IPS DF 4.7 (cell line): ENCODE results near the gene HELZ.
"Not testable (repeated sequence)": the region's sequence is repeated elsewhere in the genome, so short reads cannot be mapped to it uniquely, and the experiment has no call there.

ENCODE experiments used
- DNase-seq: peaks from one replicate; pipeline ENCODE4 v3.0.0-alpha.2; 2013; ENCODE audit warnings: low spot score; ENCODE audit errors: extremely low read depth

HELZ gene

DNA sequence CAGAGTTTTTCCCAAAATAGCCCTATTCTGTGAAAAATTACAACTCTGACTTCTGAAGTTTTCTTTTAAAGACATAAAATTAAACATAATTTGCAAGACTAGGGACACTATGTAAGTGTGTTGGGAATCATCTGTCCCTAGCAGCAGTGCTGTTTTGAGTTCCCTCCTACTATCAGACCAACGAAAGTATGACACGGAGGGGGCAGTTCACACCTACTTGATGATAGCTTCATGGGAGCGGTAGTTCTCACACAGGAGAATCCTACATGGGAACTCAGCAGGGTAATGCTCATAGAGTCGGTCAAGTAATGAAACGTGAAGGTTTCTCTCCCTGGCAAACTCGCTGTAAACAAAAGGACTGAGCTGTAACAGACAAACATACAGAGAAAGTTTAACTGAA lies 96.6 kb downstream of the HELZ start:
- no peak for DNase-seq

DNA sequence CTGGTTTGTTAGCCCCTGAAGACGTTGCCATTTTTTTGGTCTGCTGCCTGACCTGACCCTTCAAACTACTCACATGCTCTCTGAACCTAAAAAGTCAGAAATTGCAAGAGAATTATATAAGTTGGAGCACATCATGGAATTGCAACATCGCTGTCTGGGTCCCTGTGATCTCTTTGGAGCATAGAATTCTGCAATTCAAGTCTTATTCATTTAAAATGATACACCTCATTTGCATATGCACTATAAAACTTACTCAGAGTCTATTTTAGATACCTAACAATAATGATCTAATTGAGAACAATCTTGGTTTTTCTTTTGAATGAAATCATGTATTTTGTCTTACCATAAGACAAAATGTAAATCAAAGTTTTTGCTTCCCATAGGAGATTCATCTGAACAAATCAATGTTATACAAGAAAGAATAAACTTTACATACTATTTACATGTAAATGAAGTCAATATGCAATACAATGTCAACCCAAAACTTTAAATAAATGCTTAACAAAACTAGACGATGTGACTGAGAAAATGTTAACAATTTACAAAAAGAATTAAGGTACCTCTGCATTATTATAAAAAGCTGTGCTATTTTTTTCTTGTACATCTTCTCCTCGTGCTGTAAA lies 99.7 kb downstream of the HELZ start:
- no peak for DNase-seq

DNA sequence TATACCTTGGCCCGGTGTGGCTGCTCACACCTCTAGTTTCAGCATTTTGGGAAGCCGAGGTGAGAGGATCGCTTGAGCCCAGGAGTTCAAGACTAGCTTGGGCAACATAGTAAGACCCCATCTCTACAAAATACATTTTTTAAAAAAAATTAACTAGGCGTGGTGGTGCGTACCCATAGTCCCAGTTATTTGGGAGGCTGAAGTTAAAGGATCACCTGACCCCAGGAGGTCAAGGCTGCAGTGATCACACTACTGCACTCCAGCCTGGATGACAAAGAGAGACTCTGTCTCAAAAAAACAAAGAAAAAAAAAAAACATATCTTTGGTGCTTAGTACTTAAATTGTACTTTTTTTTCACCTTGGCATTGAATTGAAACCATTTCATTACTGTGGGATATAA lies 101.7 kb downstream of the HELZ start:
- DNase-seq = no peak

DNA sequence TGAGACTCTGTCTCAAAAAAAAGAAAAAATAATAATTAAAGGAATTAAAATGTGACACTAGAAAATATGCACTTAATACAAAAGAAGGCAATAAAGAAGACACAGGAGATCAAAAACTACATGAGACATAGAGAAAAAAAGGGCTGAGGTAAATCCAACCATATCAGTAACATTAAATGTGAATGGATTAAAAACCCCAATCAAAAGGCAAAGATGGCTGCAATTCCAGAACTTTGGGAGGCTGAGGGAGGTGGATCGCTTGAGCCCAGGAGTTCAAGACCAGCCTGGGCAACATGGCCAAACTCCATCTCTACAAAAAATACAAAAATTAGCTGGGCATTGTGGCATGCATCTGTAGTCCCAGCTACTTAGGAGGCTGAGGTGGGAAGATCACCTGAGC lies 103.0 kb downstream of the HELZ start:
- not testable (repeated sequence) for DNase-seq

DNA sequence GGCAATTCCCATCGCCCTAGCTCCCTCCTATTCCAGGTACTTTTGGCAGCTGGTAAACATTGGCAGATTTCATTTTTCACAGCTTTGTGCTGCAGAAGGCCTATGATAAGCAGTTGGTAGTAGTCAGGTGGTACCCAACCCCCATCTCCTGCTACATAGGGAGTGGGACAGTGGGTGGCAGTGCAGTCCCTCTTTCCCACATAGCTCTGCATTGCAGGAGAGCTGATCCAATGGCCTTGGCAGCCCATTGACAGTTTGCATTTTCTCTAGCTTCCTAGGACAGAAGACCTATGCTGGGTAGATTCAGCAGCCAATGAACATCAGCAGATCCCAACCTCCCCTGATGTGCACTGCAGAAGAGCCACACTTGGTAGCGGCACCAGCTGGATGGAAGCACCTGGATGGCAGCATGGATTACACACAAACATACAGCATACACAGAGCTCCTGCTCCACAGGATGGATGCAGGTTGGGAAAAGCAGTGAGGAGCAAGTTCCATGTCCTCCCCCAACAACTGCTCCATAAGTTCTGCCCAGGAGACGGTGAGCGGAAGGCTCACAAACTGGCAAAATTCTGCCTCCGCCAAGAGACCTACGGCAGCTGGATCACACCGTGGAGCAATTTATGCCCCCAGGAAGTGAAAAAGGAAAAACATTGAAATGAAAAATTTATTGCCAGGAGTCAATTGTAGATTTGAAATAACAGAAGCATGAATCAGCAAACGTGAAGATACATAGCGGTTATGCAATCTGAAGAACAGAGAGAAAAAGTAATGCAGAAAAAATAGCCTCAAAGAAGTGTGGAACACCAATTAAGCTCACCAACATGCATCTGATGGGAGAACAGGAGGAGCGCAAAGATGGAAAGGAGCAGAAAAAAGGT lies 105.0 kb downstream of the HELZ start:
- no peak for DNase-seq

DNA sequence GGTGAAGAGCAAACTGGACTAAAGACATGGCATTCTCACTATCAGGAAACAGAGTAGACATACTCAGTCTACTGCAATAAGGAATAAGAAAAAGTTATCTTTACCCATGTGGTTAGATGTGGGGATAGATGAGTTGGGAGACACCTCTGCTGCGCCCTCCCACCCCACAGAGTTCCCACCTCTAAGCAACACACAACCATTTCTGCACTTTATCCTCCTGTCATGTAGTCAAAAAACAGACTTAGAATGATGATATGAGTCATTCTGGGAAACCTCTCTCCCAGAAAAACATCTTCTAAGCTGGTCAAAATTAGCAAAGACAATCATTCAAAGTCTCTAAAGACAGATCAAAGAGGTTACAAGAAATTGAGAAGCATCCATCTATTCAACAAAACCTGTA lies 105.7 kb downstream of the HELZ start:
- no peak for DNase-seq

DNA sequence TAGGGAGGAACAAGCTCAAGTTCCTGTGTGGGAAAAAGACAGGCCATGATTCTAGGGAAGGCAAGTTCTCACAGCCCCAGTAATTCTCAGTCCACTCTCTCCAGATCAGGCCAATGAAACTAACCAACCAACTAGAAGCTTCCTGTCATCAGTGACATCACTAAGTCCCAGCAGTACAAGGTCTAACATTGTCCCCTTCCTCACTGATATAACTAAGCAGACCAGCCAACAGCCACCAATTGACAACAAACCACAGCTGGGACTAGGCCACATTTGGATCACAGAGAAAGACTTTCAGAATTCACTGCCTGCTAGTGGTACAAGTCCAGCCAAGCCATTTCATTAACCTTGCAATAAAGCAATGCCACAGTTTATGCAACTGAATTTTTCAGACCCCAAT lies 106.6 kb downstream of the HELZ start:
- no peak for DNase-seq

DNA sequence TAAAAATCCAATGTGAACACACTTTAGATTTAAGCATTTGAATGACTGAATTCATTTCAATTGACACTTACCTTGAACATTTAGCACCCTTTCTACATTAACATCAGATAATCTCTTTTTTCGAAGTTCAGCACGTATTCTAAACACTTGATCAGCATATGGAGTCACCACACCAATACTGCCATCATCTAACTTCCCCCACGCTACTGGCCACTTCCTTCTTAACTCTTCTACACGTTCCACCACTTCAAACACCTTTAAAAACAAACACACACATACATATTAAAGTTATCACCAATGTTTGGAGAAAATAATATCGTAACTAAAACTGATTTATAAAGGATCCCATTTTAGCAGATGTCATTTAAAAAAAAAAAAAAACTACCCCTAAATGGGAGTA lies 107.1 kb downstream of the HELZ start:
- no peak for DNase-seq

DNA sequence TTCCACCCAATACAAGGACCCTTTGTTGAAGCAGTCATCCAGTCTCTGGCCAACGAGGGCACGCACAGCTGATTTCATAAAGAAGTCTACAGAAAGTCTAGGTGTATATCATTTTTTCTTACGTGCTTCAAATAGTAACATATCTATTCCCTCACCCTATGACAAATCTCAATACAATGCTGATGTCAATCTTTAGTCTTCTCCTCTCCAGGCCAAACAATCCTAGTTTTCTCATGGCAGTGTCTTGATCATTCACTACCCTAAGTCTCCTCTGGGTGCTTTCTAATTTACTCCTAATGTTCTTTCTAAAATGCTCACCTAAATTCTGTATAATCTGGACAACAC lies 108.0 kb downstream of the HELZ start:
- no peak for DNase-seq

DNA sequence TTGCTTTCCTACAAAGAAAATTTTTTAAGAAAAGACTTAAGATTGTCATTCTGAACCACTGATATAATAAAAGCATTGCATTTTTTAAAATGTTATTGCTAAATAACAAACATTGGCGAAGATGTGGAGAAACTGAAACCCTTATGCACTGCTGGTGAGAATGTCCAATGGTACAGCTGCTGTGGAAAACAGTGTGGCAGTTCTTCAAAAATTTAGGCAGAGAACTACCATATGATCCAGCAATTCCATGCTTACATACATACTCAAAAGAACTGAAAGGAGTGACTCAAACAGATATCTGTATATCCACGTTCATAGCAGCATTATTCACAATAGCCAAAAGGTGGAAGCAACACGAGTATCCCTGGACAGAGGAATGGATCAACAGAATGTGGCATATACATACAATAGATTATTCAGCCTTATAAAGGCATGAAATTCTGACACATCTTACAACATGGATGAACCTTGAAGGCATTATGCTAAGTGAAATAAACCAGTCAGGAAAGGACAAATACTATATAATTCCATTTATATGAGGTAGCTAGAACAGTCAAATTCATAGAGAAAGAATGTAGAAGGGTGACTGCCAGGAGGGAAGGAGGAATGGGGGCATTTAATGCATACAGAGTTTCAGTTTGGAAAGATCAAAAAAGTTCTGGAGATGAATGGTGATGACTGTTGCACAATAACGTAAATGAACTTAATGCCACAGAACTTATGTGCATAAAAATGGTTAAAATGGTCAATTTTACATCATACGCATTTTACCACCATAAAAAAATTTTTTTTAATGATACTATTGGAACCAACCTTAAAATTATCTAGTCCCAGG lies 108.6 kb downstream of the HELZ start:
- no peak for DNase-seq

DNA sequence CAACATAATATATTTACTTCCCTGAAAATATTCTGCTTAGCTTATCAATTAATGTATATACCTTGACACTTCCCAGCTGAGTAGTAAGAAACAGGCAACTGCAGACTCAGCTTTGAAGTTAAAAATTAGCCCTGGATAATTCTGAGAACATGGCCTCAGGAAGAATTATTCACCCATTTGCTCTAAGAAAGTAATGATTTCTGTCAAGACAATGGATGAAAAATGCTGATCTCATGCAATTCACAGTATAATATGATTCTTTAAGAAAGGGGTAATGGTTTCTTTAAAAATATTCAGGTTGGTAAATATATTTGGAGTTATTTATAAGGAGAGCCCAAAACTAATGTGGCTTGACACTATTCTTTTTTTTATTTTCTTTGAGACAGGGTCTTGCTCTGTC lies 111.8 kb downstream of the HELZ start:
- DNase-seq = no peak

DNA sequence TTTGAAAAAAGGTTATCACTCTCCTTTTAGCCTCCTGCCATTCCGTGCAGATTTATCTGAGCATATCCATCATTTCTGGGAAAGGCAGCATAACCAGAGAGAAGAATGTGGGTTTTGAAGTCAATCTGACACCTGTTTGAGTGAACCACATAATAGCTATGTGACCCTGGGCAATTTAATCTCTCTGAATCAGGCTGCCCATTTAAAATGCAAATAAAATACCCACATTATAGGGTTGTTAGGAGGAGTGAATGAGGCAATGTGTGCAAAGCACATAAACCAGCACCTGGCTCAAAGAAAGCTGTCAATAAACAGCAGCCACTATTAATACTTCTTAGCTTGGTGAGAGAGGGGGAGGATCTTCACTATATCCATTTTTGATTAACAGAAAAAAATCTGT lies 112.6 kb downstream of the HELZ start:
- DNase-seq = no peak

DNA sequence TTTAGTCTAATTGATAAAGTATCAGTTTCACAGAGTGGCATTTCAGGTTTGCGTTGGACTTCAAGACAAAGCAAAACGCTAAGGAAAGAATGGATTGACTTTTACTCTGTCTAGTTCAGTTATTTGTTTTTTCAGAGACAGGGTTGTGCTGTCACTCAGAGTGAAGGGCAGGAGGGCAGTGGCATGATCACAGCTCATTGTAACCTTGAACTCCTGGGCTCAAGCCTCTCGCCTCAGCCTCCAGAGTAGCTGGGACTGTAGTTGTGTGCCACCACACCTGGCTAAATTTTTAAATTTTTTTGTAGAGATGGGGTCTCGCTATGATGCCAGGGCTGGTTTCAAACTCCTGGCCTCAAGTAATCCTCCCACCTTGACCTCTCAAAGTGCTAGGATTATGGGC lies 114.2 kb downstream of the HELZ start:
- no peak for DNase-seq

DNA sequence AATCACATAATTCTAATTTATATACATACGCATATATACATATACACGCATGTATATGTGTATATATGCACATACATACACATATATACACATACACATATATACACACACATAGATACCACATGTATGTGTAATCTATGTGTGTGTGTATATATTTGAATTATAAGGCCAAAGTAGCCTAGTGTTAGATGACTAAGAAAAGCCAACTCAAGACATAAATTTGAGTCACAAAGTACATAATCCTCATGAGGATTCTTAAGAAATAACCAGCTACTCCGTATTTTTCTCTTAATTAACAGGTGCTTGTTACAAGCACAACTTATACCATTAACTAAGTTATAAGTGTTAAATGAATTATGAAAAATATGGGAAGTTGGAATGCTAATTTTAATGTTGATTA lies 115.7 kb downstream of the HELZ start:
- DNase-seq = no peak

DNA sequence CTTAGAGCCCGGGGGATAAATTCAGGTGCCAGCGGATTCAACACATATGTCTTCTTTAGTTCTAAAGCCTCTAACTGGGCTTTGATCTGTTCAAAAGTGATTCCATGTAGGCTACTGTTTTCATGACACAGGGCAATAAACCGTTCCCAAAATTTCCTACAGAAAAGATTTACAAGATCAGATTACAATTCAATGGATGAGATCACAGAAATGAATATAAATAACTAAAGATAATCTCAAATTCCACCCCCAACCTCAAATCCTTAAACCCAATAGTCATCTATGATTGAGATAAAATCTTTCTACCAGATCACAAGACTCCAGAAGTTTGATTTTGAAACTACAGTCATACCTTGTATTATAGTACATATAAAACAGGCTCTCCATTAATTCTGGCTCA lies 116.3 kb downstream of the HELZ start:
- no peak for DNase-seq

DNA sequence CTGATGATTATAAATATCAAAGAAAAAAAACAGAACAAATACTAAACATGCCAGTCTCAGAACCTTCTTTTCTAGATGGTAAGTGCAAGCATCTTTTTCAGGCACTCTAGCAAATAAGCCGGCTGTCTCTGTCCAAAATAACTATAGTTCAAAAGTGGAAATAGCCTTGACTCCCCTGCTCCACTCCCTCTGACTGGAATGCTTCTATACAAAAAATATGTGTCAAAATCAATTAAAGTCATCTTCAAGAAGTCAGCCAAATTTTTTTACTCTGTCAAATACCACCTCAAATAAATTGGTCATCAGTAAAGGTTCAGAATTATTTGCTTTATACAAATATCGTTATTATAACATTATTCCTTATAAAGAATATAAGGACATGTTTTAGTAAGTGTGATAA lies 117.1 kb downstream of the HELZ start:
- no peak for DNase-seq

DNA sequence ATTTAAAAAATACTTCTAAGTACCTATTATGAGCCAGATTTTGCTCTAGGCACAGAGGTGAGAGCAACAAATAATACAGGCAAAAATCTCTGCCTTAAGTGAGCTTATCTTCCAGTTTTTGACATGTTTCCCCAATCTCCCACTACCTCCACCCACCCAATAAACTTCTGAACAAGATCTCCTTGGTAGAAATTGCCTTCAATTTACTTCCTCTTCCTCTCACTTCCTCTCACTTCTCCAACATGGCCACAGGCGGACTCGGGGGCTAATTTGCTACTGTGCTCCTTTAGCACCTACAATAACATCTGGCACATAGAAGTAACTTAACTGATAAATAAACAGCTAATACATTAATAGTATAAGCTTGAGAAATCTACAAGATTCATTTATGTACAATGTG lies 118.0 kb downstream of the HELZ start:
- no peak for DNase-seq

DNA sequence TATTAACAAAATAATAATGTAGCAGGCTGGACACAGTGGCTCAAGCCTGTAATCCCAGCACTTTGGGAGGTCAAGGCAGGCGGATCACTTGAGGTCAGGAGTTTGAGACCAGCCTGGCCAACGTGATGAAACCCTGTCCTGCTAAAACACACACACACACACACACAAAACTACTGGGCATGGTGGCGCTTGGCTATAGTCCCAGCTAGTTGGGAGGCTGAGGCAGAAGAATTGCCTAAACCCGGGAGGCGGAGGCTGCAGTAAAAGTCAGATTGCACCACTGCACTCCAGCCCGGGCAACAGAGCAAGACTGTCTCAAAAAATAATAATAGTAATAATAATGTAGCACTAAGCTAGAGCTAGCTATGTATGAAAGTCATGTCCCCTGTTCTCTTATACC lies 118.5 kb downstream of the HELZ start:
- DNase-seq = not testable (repeated sequence)

DNA sequence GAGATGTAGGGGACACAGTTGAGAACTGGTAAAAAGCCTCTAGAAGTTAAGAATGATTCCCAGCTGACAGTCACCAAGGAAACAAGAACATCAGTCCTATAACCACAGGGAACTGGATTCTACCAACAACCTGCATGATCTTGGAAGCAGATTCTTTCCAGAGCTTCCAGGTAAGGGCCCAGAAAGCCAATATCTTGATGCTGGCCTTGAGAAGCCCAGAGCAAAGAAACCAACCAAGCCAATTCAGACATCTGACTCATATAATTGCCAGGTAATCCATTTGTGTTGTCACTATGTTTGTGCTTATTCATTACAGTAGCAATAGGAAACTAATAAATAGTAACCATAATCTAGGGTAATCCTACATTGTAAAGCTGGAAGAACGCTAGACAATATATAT lies 119.1 kb downstream of the HELZ start:
- DNase-seq = no peak

DNA sequence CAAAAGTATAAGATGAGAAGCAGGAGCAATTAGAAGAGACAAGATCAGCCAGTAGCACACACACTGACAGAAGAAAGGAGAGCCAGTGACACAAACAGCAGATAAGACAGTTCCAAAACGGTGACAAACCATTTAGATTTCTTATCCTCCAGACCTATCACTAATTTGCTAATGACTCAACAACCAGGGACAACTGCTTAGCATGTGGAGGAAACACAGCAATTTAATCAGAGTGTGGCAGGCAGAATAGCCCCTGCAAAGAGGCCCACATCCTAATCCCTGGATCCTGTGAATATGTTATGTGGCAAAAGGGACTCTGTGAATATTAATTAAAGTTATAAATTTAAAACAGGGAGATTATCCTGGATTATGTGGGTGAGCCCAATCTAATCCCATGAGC lies 119.6 kb downstream of the HELZ start:
- DNase-seq = no peak

DNA sequence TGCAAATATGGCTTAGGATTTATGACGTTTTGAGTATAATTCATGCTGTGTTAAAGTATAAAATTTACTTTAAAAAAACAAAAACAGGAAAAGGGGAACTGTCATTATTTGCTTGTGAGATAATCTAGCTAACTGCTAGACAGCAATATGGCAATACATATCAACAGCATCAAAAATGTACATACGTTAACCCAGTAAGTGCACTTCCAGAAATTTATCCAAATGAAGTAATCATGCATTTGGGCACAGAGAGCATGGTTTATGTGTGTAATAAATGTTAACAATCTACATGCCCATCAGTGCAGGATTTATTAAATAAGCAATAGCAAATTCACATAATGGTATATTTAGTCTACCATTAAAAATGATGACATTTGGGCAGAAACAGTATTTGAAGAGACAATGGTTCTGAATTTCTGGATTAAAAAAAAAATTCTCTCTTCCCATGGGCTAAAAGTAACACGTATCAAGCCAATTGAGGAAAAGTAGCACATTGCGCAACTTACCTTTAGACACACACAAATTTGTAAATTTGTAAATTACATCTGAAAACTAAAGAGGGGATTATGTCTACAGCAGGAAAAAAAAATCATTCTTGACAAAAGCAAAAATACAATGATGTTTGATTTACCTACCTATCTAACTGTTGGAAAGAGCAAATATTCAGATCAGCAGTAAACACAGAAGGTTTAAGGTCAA lies 120.4 kb downstream of the HELZ start:
- DNase-seq = no peak

DNA sequence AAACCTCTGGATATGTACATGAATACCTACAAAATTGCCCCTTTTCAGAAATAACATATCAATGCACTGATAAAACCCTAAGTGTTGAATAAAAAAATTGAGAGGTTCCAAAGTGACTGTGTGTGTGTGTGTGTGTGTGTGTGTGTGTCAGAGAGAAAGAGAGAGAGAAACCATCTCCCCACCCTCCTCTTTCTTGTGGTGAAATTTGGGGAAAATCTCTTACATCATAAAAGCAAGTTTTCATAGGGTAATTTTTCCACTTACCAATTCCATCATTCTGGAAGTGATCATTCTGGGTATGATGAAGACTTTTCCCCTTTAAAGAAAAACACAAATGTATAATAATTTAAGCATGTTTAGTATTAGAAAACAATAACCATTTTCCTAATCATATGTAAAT lies 121.3 kb downstream of the HELZ start:
- DNase-seq = no peak
